T-helper 1 cell treated with Interleukin-12 subunit alpha and Interleukin-12 subunit beta and Interleukin-4 antibody, amounts not matched to agents 30 μg/mL and 1 μg/mL, for 36 hours (primary cell): Measurements from ENCODE around the gene NXN.
"Not testable (repeated sequence)": the region's sequence is repeated elsewhere in the genome, so short reads cannot be mapped to it uniquely, and the experiment has no call there.

ENCODE experiments used
- H3K27ac Mint-ChIP-seq: one replicate; pipeline ENCODE4 v1.8.0; 2021; ENCODE audit warnings: mild to moderate bottlenecking, mixed read lengths
- H3K27me3 Mint-ChIP-seq: one replicate; pipeline ENCODE4 v1.8.0; 2021; ENCODE audit warnings: low read depth, mixed read lengths
- H3K36me3 Mint-ChIP-seq: one replicate; pipeline ENCODE4 v1.8.0; 2021; ENCODE audit warnings: low read depth, mixed read lengths
- H3K4me1 Mint-ChIP-seq: one replicate; pipeline ENCODE4 v1.8.0; 2021; ENCODE audit warnings: low read depth, mixed read lengths
- H3K4me3 Mint-ChIP-seq: one replicate; pipeline ENCODE4 v1.8.0; 2021; ENCODE audit warnings: mild to moderate bottlenecking, moderate library complexity, mixed read lengths
- H3K9me3 Mint-ChIP-seq: one replicate; pipeline ENCODE4 v1.8.0; 2021; ENCODE audit warnings: mixed read lengths

NXN gene

DNA sequence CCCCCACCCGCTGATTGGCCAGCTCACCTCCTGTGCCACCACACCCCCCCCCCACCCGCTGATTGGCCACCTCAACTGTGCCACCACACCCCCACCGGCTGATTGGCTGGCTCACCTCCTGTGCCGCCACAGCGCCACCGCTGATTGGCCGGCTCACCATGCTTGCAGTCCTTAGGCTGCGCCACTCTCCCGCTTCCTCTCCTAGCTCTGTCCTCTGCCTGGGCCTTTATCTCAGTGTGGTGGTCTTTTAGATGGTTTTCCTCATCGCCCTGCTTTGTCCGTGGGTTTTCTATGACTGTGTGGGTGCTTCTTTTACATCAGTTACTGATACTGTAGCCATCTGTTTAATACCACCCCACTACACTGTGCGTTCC lies 188.7 kb downstream of the NXN start:
- not testable (repeated sequence) for H3K27me3 Mint-ChIP-seq, H3K4me1 Mint-ChIP-seq, H3K27ac Mint-ChIP-seq, H3K4me3 Mint-ChIP-seq, H3K9me3 Mint-ChIP-seq
- H3K36me3 Mint-ChIP-seq: peaks cover 13% of the 10 kb centered on the region

DNA sequence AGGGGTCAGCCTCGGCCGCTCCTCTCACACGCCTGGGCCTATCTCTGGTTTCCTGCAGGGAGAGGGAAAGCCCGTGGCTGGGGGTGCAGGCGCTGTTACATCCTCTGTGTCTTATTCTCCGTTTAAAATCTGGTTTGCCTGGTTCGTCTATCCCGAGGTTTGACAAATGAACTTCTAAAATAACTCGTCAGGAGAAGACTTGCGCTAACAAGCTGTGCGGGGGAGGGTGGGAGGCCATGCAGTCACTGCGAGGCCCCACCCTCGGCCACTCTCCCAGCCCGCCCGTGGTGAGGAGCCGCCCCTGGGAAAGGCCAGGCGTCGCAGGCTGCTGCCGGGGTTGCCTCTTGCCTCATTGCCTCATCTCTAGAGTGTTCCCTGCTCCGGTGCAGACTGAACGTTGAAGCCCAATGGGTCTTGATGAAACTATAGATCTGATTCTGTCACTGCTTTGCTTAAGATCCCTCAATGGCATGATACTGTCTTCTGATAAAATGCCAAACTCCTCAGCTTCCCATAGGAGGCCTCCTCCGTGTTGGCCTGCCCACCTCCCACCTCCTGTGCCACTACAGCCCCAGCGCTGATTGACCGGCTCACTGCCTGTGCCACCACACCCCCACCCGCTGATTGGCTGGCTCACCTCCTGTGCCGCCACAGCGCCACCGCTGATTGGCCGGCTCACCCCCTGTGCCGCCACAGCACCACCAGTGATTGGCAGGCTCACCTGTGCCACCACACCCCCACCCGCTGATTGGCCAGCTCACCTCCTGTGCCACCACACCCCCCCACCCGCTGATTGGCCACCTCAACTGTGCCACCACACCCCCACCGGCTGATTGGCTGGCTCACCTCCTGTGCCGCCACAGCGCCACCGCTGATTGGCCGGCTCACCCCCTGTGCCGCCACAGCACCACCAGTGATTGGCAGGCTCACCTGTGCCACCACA lies 189.4 kb downstream of the NXN start:
- not testable (repeated sequence) for H3K4me1 Mint-ChIP-seq

DNA sequence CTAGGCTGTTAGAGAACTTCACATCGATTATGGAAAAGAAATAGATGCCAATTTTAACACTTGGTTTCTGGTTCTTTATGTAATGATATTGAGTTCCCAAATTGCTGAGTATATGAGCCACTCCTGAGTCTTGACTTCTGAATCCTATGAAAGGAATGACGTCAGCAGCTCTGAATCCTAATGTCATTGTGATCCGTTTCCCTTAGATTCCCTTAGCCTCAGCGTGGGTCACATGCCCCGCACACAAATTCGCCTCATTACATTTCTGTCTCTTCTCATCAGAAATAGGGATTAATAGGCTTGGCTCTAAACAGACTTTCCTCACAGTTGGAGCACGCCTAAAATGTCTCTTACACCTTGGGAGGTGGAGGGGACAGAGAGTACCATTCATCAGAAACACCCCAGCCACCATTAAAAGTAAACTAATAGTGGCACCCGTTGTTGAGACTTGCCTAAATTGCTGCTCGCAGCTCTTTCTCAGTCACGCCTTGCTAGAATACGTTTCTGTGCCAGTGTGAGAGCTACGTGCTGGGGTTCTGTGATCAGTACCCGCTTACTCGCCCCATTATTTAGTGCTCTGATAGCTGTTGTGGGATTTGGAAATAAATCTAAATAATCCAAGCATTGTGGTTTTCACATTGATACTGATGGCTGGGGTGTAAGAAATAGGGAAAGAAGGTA lies 190.3 kb downstream of the NXN start:
- H3K27ac Mint-ChIP-seq: no peak overlapping the region
- no peaks in the 10 kb centered on the region for H3K9me3 Mint-ChIP-seq
- H3K27me3 Mint-ChIP-seq: no peaks in the 10 kb centered on the region
- no peak overlapping the region for H3K4me3 Mint-ChIP-seq
- H3K36me3 Mint-ChIP-seq: peaks cover 13% of the 10 kb centered on the region
- H3K4me1 Mint-ChIP-seq: peaks cover 7% of the 10 kb centered on the region

More for the DNA sequence above, 189.4 kb downstream of the NXN start:
- peaks cover 13% of the 10 kb centered on the region for H3K36me3 Mint-ChIP-seq
- not testable (repeated sequence) for H3K4me3 Mint-ChIP-seq, H3K27ac Mint-ChIP-seq, H3K27me3 Mint-ChIP-seq, H3K9me3 Mint-ChIP-seq

DNA sequence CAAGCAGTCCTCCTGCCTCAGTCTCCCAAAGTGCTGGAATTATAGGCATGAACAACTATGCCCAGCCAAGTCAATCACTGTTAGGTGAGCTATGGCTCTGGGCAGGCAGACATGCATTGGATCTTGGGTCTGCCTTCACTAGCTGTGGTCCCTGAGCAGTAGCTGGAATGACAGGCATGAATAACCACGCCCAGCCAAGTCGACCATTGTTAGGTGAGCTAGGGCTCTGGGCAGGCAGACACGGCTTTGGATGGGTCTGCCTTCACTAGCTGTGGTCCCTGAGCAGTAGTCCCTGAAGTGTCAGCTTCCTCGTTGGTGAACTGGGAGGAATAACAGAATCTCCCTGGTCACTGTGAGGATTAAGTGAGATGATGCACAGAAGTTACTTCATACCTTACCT lies 191.0 kb downstream of the NXN start:
- H3K27ac Mint-ChIP-seq: no peak overlapping the region

DNA sequence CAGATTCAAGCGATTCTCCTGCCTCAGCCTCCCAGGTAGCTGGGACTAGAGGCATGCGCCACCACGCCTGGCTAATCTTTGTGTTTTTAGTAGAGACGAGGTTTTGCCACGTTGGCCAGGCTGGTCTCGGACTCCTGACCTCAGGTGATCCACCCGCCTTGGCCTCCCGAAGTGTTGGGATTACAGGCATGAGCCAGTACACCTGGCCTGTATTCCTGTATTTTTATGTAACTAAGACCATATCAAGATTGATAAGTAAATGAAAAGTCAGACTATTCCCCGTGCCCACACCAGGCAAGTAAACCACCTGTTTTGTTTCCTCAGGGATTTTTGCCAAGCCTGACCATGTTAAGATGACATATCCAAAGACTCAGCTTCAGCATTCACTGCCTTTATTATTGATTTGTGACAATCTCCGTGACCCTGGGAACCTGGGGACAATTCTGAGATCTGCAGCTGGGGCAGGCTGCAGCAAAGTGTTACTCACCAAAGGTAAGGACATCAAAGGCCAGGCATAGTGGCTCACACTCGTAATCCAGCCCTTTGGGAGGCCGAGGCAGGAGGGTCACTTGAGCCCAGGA lies 191.8 kb downstream of the NXN start:
- no peaks in the 10 kb centered on the region for H3K27me3 Mint-ChIP-seq
- peaks cover 16% of the 10 kb centered on the region for H3K4me1 Mint-ChIP-seq
- H3K4me3 Mint-ChIP-seq: no peak overlapping the region
- no peak overlapping the region for H3K27ac Mint-ChIP-seq
- no peaks in the 10 kb centered on the region for H3K9me3 Mint-ChIP-seq
- H3K36me3 Mint-ChIP-seq: peaks cover 13% of the 10 kb centered on the region

More for the DNA sequence above, 191.0 kb downstream of the NXN start:
- no peaks in the 10 kb centered on the region for H3K27me3 Mint-ChIP-seq
- peaks cover 11% of the 10 kb centered on the region for H3K4me1 Mint-ChIP-seq
- H3K9me3 Mint-ChIP-seq: no peaks in the 10 kb centered on the region
- no peak overlapping the region for H3K4me3 Mint-ChIP-seq
- H3K36me3 Mint-ChIP-seq: peaks cover 13% of the 10 kb centered on the region

DNA sequence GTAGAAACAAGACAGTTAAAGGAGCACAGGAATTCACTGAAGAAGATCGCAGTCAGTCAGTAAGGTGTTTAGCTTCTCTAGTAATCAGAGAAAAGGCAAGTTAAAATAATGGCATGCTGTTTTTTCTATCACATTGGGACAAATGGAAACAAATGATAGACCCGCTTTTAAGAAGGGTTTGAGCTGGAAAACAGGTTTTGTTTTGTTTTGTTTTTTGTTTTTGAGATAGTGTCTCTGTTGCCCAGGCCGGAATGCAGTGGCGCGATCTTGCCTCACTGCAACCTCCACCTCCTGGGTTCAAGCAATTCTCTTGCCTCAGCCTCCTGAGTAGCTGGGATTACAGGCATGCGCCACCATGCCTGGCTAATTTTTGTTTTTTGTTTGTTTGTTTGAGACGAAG lies 193.7 kb downstream of the NXN start:
- peaks cover 24% of the 10 kb centered on the region for H3K4me1 Mint-ChIP-seq
- H3K27me3 Mint-ChIP-seq, H3K4me3 Mint-ChIP-seq, H3K27ac Mint-ChIP-seq, H3K9me3 Mint-ChIP-seq: not testable (repeated sequence)
- H3K36me3 Mint-ChIP-seq: peaks cover 12% of the 10 kb centered on the region

DNA sequence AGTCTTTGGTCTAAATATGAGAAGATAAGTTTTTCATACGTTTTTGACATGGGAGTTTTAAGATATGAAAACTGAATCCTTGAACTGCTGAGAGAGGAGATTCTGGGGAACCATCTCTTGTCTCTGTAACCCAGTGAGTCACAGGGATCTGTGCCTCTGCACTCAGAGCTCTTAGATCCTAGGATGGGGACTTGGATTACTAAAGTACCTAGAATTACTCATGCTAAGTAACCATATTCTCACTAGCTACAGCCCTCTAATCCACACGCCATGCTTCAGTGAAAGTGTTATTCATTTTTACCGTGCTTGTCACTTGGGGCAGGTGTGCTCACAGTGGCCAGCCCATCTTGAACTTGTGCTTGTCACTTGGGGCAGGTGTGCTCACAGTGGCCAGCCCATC lies 195.4 kb downstream of the NXN start:
- H3K27me3 Mint-ChIP-seq: no peaks in the 10 kb centered on the region
- peak overlapping the region; percentile 98 for H3K4me3 Mint-ChIP-seq
- H3K27ac Mint-ChIP-seq: peak overlapping the region; percentile 6
- H3K36me3 Mint-ChIP-seq: peaks cover 11% of the 10 kb centered on the region
- peaks cover 24% of the 10 kb centered on the region for H3K4me1 Mint-ChIP-seq
- no peaks in the 10 kb centered on the region for H3K9me3 Mint-ChIP-seq

DNA sequence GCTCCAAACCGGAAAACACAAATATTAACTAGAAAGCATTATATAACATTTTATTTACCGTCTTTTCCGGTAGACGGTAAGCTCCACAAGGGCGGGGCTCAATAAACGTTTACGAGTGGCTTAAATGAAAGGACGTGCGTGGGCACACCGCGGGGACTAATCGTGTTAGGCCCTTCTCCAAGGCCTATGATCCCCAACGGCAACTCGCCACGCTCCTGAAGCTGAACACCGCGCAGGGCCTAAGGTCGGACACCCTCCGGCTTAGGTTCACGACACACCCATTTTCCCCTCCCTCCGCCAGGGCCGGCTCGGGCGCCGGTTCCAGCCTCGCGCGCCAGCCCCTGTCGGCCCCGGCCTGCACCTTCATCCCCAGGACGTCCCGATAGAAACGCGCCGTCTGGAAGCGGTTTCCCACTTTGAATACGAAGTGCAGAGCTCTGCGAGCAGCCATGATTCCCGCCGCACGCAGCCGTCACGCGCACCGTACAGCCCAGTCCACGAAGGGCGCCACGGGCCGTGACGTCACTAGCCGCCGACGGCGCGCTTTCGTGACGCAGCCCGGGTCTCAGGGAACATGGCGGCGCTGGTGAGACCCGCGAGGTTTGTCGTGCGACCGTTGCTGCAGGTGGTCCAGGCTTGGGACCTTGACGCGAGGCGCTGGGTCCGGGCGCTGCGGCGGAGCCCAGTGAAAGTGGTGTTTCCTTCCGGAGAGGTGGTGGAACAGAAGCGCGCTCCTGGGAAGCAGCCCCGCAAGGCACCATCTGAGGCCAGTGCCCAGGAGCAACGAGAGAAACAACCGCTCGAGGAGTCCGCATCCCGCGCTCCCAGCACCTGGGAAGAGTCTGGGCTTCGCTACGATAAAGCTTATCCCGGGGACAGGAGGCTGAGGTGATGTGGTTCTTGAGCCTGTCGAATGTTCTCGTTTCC lies 197.5 kb downstream of the NXN start, which contains the start of the genes GLOD4 and MRM3:
Gene GLOD4, minus strand, starts transcription at position 476 of the 927 bp plus-strand sequence. Its CDS starts 25 bp downstream, at position 451.
Gene MRM3, plus strand, starts transcription at position 549 of the 927 bp plus-strand sequence. Its CDS starts 26 bp downstream, at position 575.
- Mint-ChIP-seq H3K27ac (peak within 1 kb of the TSS; percentile 97), H3K4me3 (peak within 1 kb of the TSS; percentile 98), H3K36me3 (peaks cover 12% of the 10 kb centered on the region), H3K27me3 (no peaks in the 10 kb centered on the region), H3K4me1 (peaks cover 24% of the 10 kb centered on the region), H3K9me3 (no peaks in the 10 kb centered on the region)

DNA sequence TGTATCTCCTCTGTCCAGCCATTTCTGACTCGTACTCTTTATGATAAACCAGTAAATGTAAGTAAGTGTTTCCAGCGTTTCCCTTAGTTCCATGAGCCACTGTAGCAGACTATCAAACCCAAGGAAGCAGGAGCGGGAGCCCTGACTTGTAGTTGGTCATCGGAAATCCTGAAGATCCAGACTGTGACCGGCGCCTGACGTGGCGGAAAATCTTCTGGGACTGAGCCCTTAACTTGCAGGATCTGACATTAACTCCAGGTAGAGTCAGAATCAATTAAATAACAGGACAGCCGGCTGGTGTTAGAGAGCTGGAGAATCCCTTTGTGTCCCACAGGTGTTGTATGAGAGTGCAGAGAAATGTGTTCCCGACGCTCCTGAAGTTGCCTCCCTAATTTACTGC lies 201.5 kb downstream of the NXN start:
- H3K4me1 Mint-ChIP-seq: peaks cover 31% of the 10 kb centered on the region
- H3K36me3 Mint-ChIP-seq: peaks cover 38% of the 10 kb centered on the region
- H3K27me3 Mint-ChIP-seq: no peaks in the 10 kb centered on the region
- no peaks in the 10 kb centered on the region for H3K9me3 Mint-ChIP-seq
- no peak overlapping the region for H3K27ac Mint-ChIP-seq
- no peak overlapping the region for H3K4me3 Mint-ChIP-seq

DNA sequence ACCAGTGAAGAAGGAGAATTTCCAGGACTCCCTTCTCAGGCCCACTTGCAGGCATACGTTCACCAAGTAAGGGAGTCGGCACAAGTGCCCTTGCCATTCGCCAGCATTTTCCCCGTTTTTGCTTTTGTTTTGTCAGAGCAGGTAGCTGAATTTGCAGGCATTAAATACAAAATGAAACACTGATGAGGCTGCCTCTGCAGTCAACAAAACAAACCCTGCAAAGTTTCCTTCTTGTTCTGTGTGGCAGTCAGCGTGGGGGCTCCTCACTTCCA lies 205.3 kb downstream of the NXN start:
- no peaks in the 10 kb centered on the region for H3K9me3 Mint-ChIP-seq
- H3K27me3 Mint-ChIP-seq: no peaks in the 10 kb centered on the region
- peaks cover 21% of the 10 kb centered on the region for H3K4me1 Mint-ChIP-seq
- peaks cover 47% of the 10 kb centered on the region for H3K36me3 Mint-ChIP-seq
- no peak overlapping the region for H3K27ac Mint-ChIP-seq
- H3K4me3 Mint-ChIP-seq: peak overlapping the region; percentile 37

DNA sequence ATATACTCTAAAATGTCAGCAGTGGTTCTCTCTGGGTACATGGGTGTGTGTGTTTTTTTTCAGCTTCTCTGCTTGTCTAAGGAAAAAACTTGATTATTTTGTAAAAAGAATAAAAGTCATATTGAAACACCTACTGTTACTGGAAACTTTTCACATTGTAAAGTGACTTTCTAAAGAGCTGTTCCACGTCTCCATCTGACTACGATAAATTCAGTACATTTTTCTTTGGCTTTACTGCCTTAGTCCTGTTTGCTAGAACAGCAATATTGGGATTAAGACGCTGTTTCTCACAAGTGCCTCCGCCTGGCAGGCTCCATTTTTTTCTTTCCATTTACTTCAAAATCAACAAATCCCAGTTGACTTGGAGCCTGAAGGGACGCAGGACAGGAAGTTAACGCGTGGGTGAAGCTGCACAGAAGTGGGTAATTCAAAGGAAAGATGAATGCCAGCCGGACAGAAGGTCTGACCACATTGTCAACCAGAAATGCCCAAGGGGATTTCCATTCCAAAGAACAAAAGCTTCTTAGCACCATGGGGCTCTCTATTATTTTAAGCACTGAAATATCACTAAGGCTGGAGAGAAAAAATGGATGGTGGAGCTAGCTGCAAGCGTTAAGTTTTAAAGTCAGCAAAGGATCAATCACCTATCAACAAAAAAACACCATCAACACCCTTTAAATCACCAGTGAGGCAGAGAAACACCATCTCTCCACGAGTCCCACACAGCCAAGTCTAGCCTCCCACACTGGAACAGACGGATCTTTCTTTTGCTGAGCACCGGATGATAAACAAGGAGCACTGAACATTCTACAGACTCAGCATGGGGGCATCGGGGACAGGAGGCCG lies 205.9 kb downstream of the NXN start:
- Mint-ChIP-seq H3K4me3 (peak overlapping the region; percentile 37), H3K4me1 (peaks cover 21% of the 10 kb centered on the region), H3K27ac (peak overlapping the region; percentile 60), H3K27me3 (no peaks in the 10 kb centered on the region), H3K36me3 (peaks cover 50% of the 10 kb centered on the region), H3K9me3 (no peaks in the 10 kb centered on the region)

DNA sequence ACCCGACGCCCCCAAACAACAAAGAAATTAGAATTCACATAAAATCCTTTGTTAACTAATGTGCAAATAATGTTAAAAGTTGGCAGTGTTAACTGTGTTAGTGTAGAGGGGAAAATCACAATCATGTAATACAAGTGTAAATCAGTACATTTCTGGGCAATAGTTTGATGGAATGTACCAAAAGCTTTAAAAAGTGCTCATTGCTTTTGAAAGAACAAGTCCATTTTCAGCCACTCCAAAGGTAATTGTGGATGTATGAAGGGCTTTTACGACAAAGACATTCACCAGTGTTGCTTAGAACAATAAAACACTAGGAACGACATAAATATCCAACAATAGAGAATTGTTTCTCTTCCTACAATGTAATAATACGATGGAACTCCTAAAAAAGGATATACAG lies 206.6 kb downstream of the NXN start:
- H3K27ac Mint-ChIP-seq: no peak overlapping the region
- peaks cover 21% of the 10 kb centered on the region for H3K4me1 Mint-ChIP-seq
- no peaks in the 10 kb centered on the region for H3K9me3 Mint-ChIP-seq
- no peak overlapping the region for H3K4me3 Mint-ChIP-seq
- no peaks in the 10 kb centered on the region for H3K27me3 Mint-ChIP-seq
- H3K36me3 Mint-ChIP-seq: peaks cover 48% of the 10 kb centered on the region

DNA sequence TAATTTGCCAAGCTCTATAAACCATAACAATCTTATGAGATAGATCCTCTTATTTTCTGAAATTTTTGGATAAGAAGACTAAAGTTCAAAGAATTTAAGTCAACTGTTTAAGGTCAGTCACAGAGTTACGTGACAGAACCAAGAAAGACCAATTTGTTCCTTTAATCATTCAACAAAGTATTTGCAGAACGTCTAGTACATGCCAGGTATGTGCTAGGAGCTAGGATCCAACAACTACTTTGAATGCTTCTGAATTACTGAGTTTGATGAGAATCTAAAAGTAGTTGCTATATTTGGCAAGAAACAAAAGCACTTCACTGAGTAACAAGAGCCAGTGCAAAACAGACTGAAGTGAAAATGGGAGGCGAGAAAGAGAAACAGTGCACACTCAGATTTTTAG lies 212.5 kb downstream of the NXN start:
- Mint-ChIP-seq H3K4me3 (no peak overlapping the region), H3K4me1 (no peaks in the 10 kb centered on the region), H3K27me3 (no peaks in the 10 kb centered on the region), H3K36me3 (peaks cover 34% of the 10 kb centered on the region), H3K27ac (no peak overlapping the region), H3K9me3 (no peaks in the 10 kb centered on the region)
